Keratinocyte (primary cell): ENCODE measurements around the gene OR52I2. TPM values are rescaled to one million over a fixed set of nuclear protein-coding genes. Genes with fewer than 3 reads are reported as not detected.

Source experiments
- DNase-seq: peaks from one replicate; pipeline ENCODE4 v3.0.0-alpha.2; 2011; ENCODE audit warnings: low read depth, missing footprints, low spot score
- FAIRE-seq: peaks from 2 replicates; lab custom pipeline; 2011; peaks lifted over from hg19 to GRCh38; lab: Jason Lieb, UNC
- H2AFZ ChIP-seq: 2 replicates; pipeline ENCODE4 v1.6.0; 2012; ENCODE audit warnings: low read length, control low read depth, inconsistent platforms; ENCODE audit not compliant: control insufficient read depth
- H3K27ac ChIP-seq: 2 replicates; pipeline ENCODE4 v1.5.1; 2011; ENCODE audit warnings: low read length; ENCODE audit not compliant: control insufficient read depth, insufficient read depth
- H3K27me3 ChIP-seq: 3 replicates; pipeline ENCODE4 v1.6.0; 2011; ENCODE audit warnings: low read length; ENCODE audit not compliant: control insufficient read depth, insufficient read depth; ENCODE audit errors: extremely low read depth
- H3K36me3 ChIP-seq, 2 experiments: 2 replicates in 1 of 2; 3 replicates in 1 of 2; pipeline ENCODE4 v1.5.1; 2011; ENCODE audit warnings: low read length in 2 of 2, mild to moderate bottlenecking in 1 of 2; ENCODE audit not compliant: control insufficient read depth in 2 of 2, insufficient read depth in 2 of 2; ENCODE audit errors: extremely low read depth in 1 of 2
- H3K4me1 ChIP-seq: 3 replicates; pipeline ENCODE4 v1.5.1; 2011; ENCODE audit warnings: low read length; ENCODE audit not compliant: control insufficient read depth, insufficient read depth; ENCODE audit errors: extremely low read depth
- H3K4me2 ChIP-seq: 3 replicates; pipeline ENCODE4 v1.6.0; 2011; ENCODE audit warnings: low read depth, low read length; ENCODE audit not compliant: control insufficient read depth, insufficient read depth; ENCODE audit errors: extremely low read depth
- H3K4me3 ChIP-seq, 3 experiments: fragments of 200-600 bp in 1 of 3; sonication (generic) in 1 of 3; 2 replicates in 2 of 3; 3 replicates in 1 of 3; pipeline ENCODE4 v1.5.1; 2011 to 2016; ENCODE audit warnings: low read length in 3 of 3, mild to moderate bottlenecking in 3 of 3, control low read depth in 2 of 3, inconsistent platforms in 1 of 3, low read depth in 1 of 3, mixed read lengths in 1 of 3, mixed run types in 1 of 3, moderate library complexity in 1 of 3; ENCODE audit not compliant: control insufficient read depth in 2 of 3, insufficient read depth in 2 of 3; ENCODE audit errors: extremely low read depth in 1 of 3
- H3K79me2 ChIP-seq: 2 replicates; pipeline ENCODE4 v1.6.0; 2012; ENCODE audit warnings: low read length; ENCODE audit not compliant: control insufficient read depth, insufficient read depth
- H3K9ac ChIP-seq: 3 replicates; pipeline ENCODE4 v1.6.0; 2011; ENCODE audit warnings: low read length; ENCODE audit not compliant: control insufficient read depth, insufficient read depth; ENCODE audit errors: extremely low read depth
- H3K9me1 ChIP-seq: 3 replicates; pipeline ENCODE4 v1.6.0; 2011; ENCODE audit warnings: low read length; ENCODE audit not compliant: control insufficient read depth, insufficient read depth; ENCODE audit errors: extremely low read depth
- H3K9me3 ChIP-seq: 2 replicates; pipeline ENCODE4 v1.5.1; 2012; ENCODE audit warnings: low read depth, low read length; ENCODE audit not compliant: control insufficient read depth
- H4K20me1 ChIP-seq: 3 replicates; pipeline ENCODE4 v1.6.0; 2011; ENCODE audit warnings: low read length; ENCODE audit not compliant: control insufficient read depth, insufficient read depth; ENCODE audit errors: extremely low read depth
- CTCF ChIP-seq, 3 experiments: IDR thresholded peaks in 1 of 3; conservative IDR thresholded peaks in 1 of 3; optimal IDR thresholded peaks in 1 of 3; 2 replicates in 2 of 3; 3 replicates in 1 of 3; pipeline versions ENCODE3 to v1.5.1; 2011; ENCODE audit warnings: low read length in 3 of 3, mild to moderate bottlenecking in 3 of 3, moderate library complexity in 2 of 3, control low read depth in 1 of 3, inconsistent platforms in 1 of 3; ENCODE audit not compliant: insufficient read depth in 2 of 3; ENCODE audit errors: extremely low read depth in 1 of 3
- EZH2 ChIP-seq: IDR thresholded peaks from one replicate; pipeline ENCODE4 v1.6.1; 2012; ENCODE audit warnings: inconsistent platforms, mild to moderate bottlenecking, low read length, moderate library complexity
- dilution Hi-C: fragments of 300-500 bp; cut with MboI; formaldehyde crosslinking; loops from one replicate; pipeline ENCODE4 v1.7.0; 2020; ENCODE audit warnings: low sequenced_read_pairs; ENCODE audit not compliant: extremely low pct_ligation_motif_present
- polyA plus RNA-seq, 5 experiments: library from polyadenylated mRNA; depleted of rRNA in 3 of 5; stranded (reverse) in 3 of 5; stranded (forward) in 1 of 5; unstranded in 1 of 5; fragments of >200 nt; gene quantifications; 1 replicate in 1 of 5; 2 replicates in 3 of 5; 3 replicates in 1 of 5; pipeline versions ENCODE4 v1.2.1 to v1.2.3, GENCODE V29; 2011 to 2012; ENCODE audit warnings: missing spikeins in 2 of 5, low read depth in 1 of 5, low replicate concordance in 1 of 5

The OR52I2 gene
- polyA plus RNA-seq, 1 donor (not counting 4 experiments of a cell fraction or from before 2014, with no cell fraction given), result not detected

DNA sequence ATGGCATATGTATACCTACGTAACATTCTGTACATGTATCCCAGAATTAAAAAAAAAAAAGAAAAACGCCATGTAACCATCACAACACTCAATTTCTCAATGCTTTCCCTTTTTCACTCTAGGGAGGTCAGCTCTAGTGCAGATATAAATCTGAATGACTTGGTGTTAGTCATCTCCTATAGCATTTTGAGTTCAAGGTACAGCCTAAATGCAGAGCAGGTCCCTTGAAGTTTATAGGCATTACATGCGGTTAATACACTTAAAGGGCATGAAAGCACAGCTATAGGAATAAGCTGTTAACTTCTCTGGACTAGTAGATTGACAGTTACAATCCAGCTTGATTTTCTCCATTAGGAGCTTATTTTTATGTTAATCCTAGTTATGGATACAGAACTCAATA is 16.2 kb upstream of the OR52I2 start:
- no peaks in the 10 kb centered on the region for H3K9me3 ChIP-seq
- TF ChIP-seq CTCF (optimal IDR thresholded peaks at IDR 0.05 in 1 of 3, IDR thresholded peaks at IDR 0.05 in 1 of 3, conservative IDR thresholded peaks at IDR 0.05 in 1 of 3; ENCODE audit: extremely low read depth in 1 of 3, insufficient read depth in 2 of 3, low read length in 3 of 3) (no peak), EZH2 (no peak)
- DNase-seq (no peak), FAIRE-seq (no peak)
- no peak overlapping the region for H3K4me2 ChIP-seq
- H3K4me3 ChIP-seq, result no peak overlapping the region
- H2AFZ ChIP-seq, result no peak overlapping the region
- no peaks in the 10 kb centered on the region for H4K20me1 ChIP-seq
- H3K79me2 ChIP-seq, result no peaks in the 10 kb centered on the region
- H3K4me1 ChIP-seq, result no peaks in the 10 kb centered on the region
- dilution Hi-C loops, result loop anchor here (25.0 kb wide), 1 partner anchor 378 kb away; no protein-coding TSS in a partner anchor
- no peaks in the 10 kb centered on the region for H3K27me3 ChIP-seq
- H3K9me1 ChIP-seq, result no peaks in the 10 kb centered on the region
- no peaks in the 10 kb centered on the region for H3K36me3 ChIP-seq
- H3K9ac ChIP-seq, result no peak overlapping the region
- H3K27ac ChIP-seq, result no peak overlapping the region

DNA sequence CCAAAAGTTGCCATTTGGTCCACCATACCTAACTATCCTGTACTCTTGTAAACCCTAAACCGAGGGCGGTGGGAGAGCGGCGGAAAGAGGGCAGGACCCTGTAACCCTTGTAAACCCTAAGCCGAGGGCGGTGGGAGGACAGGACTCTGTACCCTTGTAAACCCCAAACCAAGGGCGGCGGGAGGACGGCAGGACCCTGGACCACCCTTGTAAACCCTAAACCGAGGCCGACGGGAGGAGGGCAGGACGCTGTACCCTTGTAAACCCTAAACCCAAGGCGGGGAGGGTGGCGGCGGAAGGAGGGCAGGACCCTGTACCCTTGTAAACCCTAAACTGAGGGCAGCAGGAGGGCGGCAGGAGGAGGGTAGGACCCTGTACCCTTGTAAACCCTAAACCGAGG is 12.5 kb upstream of the OR52I2 start:
- no peak overlapping the region for H3K9ac ChIP-seq
- FAIRE-seq (no peak), DNase-seq (no peak)
- no peaks in the 10 kb centered on the region for H3K36me3 ChIP-seq
- H2AFZ ChIP-seq, result no peak overlapping the region
- dilution Hi-C loops, result loop anchor here (25.0 kb wide), 1 partner anchor 382 kb away; no protein-coding TSS in a partner anchor
- H3K4me3 ChIP-seq, result no peak overlapping the region
- TF ChIP-seq CTCF (optimal IDR thresholded peaks at IDR 0.05 in 1 of 3, IDR thresholded peaks at IDR 0.05 in 1 of 3, conservative IDR thresholded peaks at IDR 0.05 in 1 of 3; ENCODE audit: extremely low read depth in 1 of 3, insufficient read depth in 2 of 3, low read length in 3 of 3) (no peak), EZH2 (no peak)
- H3K4me2 ChIP-seq, result no peak overlapping the region
- H3K9me1 ChIP-seq, result no peaks in the 10 kb centered on the region
- no peaks in the 10 kb centered on the region for H3K4me1 ChIP-seq
- no peak overlapping the region for H3K27ac ChIP-seq
- H3K79me2 ChIP-seq, result no peaks in the 10 kb centered on the region
- H3K27me3 ChIP-seq, result no peaks in the 10 kb centered on the region
- H4K20me1 ChIP-seq, result no peaks in the 10 kb centered on the region
- H3K9me3 ChIP-seq, result no peaks in the 10 kb centered on the region
